ENCODE data around the gene VIPR2. TPM values are rescaled to one million over a fixed set of nuclear protein-coding genes. Genes with fewer than 3 reads are reported as not detected.

Gene VIPR2
- total and polyA plus RNA-seq, 2 of the 13 experiments (the other 11 are each of a cell fraction or from before 2014, with no cell fraction given), result not detected

GRCh38 chr7:159147246-159147645, 2.6 kb upstream of the VIPR2 start:
- Histone ChIP-seq H3K27ac (ENCODE audit: extremely low read length, insufficient read depth, low read length) (no peak overlapping the region), H3K4me2 (ENCODE audit: low read depth, low read length) (no peak overlapping the region), H3K9me3 (ENCODE audit: low read length) (no peaks in the 10 kb centered on the region), H3K4me1 (ENCODE audit: insufficient read depth, low read length) (no peaks in the 10 kb centered on the region), H3K4me3 (replicated peaks in 1 of 3; ENCODE audit: insufficient read depth in 1 of 3, low read depth in 2 of 3, low read length in 3 of 3) (no peak overlapping the region), H3K27me3 (ENCODE audit: control insufficient read depth in 1 of 2, insufficient read depth in 2 of 2, low read length in 2 of 2) (peaks cover 0 to 44% of the 10 kb centered on the region in 2 experiments; a peak in 4 of 5 replicates), H4K20me1 (ENCODE audit: insufficient read depth, low read length) (no peaks in the 10 kb centered on the region), H3K36me3 (replicated peaks in 1 of 2; ENCODE audit: control insufficient read depth in 1 of 2, insufficient read depth in 2 of 2, low read length in 2 of 2) (no peaks in the 10 kb centered on the region), H3K9ac (ENCODE audit: insufficient read depth, low read depth, low read length) (no peak overlapping the region), H2AFZ (ENCODE audit: low read length) (no peak overlapping the region), H3K79me2 (ENCODE audit: insufficient read depth, low read length) (no peaks in the 10 kb centered on the region)
- TF ChIP-seq ZNF33B (CRISPR knock-in tag; IDR thresholded peaks at IDR 0.05) (no peak), POLR2AphosphoS5 (IDR thresholded peaks at IDR 0.05; ENCODE audit: low read depth, low read length) (no peak), ZNF740 (CRISPR knock-in tag; IDR thresholded peaks at IDR 0.05) (no peak), CERS6 (CRISPR knock-in tag; IDR thresholded peaks at IDR 0.05) (no peak), MYC (CRISPR knock-in tag; IDR thresholded peaks at IDR 0.05; ENCODE audit: borderline replicate concordance) (no peak), ZNF530 (CRISPR knock-in tag; IDR thresholded peaks at IDR 0.05; ENCODE audit: low read depth) (no peak)
- DNase-seq (ENCODE audit: low spot score), result no peak
- intact Hi-C loops (cut with micrococcal nuclease; ENCODE audit: unreplicated experiment), result no loop called here
- no peak for ATAC-seq
- BruUV-seq (replicated peaks), result no TSS peak
- POLR2A ChIA-PET, result no interaction called here
- CTCF ChIA-PET (ENCODE audit: low intra/inter-chr PET ratio, low total read pairs), result no interaction called here
- no peak for FAIRE-seq
- in situ Hi-C loops (cut with HindIII; ENCODE audit: extremely low pct_ligation_motif_present, low pct_unique_long_range_greater_than_20kb), result no loop called here
- WGBS (ENCODE audit: low lambda C conversion rate), result 21% methylated on average over 13 of the region's 13 CpGs

DNA sequence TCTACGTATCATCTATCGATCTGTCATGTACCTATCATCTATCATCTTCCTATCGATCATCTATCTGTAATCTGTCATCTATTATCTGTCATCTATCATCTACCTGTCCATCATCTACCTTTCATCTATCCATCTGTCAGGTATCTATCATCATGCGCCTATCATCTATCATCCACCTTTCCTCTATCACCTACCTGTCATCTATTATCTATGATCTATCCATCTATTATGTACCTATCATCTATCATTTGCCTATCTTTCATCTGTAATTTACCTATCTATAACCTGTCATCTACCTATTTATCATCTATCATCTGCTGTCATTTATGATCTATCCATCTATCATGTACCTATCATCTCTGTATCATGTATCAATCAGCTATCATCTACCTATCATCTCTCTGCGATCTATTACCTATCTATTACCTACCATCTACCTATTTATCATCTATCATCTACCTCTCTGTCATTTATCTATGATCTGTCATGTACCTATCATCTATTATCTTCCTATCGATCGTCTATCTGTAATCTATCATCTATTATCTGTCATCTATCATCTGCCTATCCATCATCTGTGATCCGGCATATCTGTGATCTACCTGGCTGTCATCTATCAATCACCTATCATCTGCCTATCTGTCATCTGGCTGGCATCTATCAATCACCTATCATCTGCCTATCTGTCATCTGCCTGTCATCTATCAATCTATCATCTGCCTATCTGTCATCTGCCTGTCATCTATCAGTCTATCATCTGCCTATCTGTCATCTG, 1.6 kb upstream of the VIPR2 start:
- Histone ChIP-seq H2AFZ (ENCODE audit: low read length) (no peak overlapping the region), H3K27me3 (ENCODE audit: control insufficient read depth in 1 of 2, insufficient read depth in 2 of 2, low read length in 2 of 2) (peaks cover 0 to 48% of the 10 kb centered on the region in 2 experiments; a peak in 4 of 5 replicates), H3K36me3 (replicated peaks in 1 of 2; ENCODE audit: control insufficient read depth in 1 of 2, insufficient read depth in 2 of 2, low read length in 2 of 2) (no peaks in the 10 kb centered on the region), H3K4me3 (replicated peaks in 1 of 3; ENCODE audit: insufficient read depth in 1 of 3, low read depth in 2 of 3, low read length in 3 of 3) (no peak overlapping the region), H3K27ac (ENCODE audit: extremely low read length, insufficient read depth, low read length) (no peak overlapping the region), H3K4me2 (ENCODE audit: low read depth, low read length) (no peak overlapping the region), H3K4me1 (ENCODE audit: insufficient read depth, low read length) (no peaks in the 10 kb centered on the region), H3K79me2 (ENCODE audit: insufficient read depth, low read length) (no peaks in the 10 kb centered on the region), H3K9me3 (ENCODE audit: low read length) (no peaks in the 10 kb centered on the region), H4K20me1 (ENCODE audit: insufficient read depth, low read length) (no peaks in the 10 kb centered on the region), H3K9ac (ENCODE audit: insufficient read depth, low read depth, low read length) (no peak overlapping the region)
- ATAC-seq, result no peak
- in situ Hi-C loops (cut with HindIII; ENCODE audit: extremely low pct_ligation_motif_present, low pct_unique_long_range_greater_than_20kb), result no loop called here
- CTCF ChIA-PET (ENCODE audit: low intra/inter-chr PET ratio, low total read pairs), result no interaction called here
- no peak for DNase-seq (ENCODE audit: low spot score)
- intact Hi-C loops (cut with micrococcal nuclease; ENCODE audit: unreplicated experiment), result no loop called here
- no peak for FAIRE-seq
- POLR2A ChIA-PET, result no interaction called here
- 53% methylated on average over 8 of the region's 8 CpGs for WGBS (ENCODE audit: low lambda C conversion rate)
- BruUV-seq (replicated peaks), result no TSS peak
- TF ChIP-seq ZNF282 (IDR thresholded peaks at IDR 0.05; ENCODE audit: partially characterized antibody), result no peak
- no peak for TF ChIP-seq MTERF4 (CRISPR knock-in tag; IDR thresholded peaks at IDR 0.05)
- TF ChIP-seq ZNF12 (CRISPR knock-in tag; IDR thresholded peaks at IDR 0.05), result no peak
- no peak for TF ChIP-seq ZNF138 (CRISPR knock-in tag; IDR thresholded peaks at IDR 0.05; ENCODE audit: low read depth)
